NCI-H524 (cell line): Measurements from ENCODE around the gene HMGN2.
"Not testable (repeated sequence)": the region's sequence is repeated elsewhere in the genome, so short reads cannot be mapped to it uniquely, and the experiment has no call there.

ENCODE experiments used
- DNase-seq, 2 experiments: peaks; one replicate each; lab custom pipeline; 2025; lab: John Stamatoyannopoulos, UW

Gene HMGN2

GRCh38 chr1:26477446-26478152 lies 5.4 kb downstream of the HMGN2 start:
- no peak for DNase-seq

DNA sequence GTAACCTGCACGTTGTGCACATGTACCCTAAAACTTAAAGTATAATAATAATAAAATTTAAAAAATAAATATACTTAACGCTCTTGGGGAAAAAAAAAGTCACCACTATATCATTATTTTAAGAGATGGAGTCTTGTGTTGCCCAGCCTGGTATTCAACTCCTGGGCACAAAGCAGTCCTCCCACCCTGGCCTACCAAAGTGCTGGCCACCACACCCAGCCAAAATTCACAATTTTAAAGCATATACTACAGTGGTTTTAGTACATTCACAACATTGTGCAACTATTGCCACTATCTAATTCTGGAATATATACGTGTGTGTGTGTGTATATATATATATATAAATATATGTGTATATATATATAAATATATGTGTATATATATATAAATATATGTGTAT lies 5.9 kb downstream of the HMGN2 start:
- DNase-seq = no peak

DNA sequence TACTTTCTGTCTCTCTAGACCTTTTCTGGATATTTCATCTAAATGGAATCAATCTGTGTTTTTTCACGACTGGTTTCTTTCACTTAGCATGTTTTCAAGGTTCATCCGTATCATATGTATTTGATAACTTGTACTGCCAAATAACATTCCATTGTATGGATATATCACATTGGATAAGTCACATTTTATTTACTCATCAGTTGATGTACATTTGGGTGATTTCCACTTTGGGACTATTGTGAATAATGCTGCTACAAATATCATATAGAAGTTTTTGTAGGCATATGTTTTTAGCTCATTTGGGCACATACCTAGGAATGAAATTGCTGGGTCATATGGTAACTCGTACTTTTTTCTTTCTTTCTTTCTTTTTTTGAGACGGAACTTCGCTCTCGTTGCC lies 6.7 kb downstream of the HMGN2 start:
- DNase-seq = no peak

DNA sequence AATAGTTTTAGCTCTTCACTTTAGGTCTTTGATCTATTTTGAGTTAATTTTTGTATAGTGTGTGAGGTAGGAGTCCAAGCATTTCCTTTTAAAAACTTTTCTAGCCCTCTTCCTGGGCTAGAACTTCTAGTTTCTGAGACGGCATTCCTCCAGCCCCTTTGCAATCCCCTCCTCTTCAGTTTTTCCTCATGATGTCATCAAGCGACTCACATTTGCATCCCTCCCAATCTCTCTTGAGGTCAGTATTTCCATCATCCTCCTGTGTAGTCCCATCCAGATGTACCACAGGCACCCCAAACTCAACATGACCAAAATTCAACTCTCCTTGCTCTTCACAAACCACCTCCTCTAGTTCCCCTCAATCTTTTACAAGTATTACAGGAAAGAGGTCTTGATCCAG lies 10.7 kb downstream of the HMGN2 start:
- DNase-seq = no peak

GRCh38 chr1:26483980-26484379 lies 11.7 kb downstream of the HMGN2 start:
- DNase-seq = no peak

- no peak for DNase-seq
Observed at GRCh38 chr1:26490155-26490554, 17.9 kb downstream of the HMGN2 start.

- DNase-seq = no peak
Observed at GRCh38 chr1:26493267-26493666, 21.0 kb downstream of the HMGN2 start.

DNA sequence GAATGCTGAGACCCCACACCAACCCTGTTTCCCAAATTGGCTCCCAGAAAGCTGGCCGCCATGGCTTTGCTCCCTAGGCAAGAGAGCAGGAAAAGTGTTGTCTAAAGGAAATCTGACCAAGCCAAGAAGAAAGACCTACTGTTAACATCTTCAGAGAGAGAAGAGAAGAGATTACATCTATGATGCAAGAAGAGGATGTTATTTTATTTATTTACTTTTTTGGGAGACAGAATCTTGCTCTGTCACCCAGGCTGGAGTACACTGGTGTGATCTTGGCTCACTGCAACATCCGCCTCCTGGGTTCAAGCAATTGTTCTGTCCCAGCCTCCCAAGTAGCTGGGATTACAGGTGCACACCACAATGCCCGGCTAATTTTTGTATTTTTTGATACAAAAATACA lies 21.7 kb downstream of the HMGN2 start:
- no peak for DNase-seq

DNA sequence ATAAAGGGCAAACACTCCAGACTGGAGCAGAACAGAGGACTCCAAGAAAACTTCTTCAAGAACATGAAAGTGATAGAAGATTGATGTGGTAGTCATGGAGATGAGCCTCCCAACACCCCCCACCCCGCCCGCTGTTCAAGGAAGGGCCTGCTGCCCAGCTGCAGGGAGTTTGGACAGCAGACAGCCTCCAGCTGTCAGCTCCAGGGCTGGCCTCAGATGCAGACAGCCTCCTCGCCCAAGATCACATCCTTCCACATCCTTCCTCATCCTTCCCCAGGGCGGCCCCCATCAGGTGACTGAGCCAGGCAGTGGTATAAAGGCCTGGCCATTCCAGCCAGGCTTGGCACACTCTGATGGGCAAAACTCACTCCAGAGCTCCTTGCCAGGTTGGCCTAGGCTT lies 24.6 kb downstream of the HMGN2 start:
- DNase-seq = no peak

GRCh38 chr1:26498894-26499293 lies 26.7 kb downstream of the HMGN2 start:
- no peak for DNase-seq

DNA sequence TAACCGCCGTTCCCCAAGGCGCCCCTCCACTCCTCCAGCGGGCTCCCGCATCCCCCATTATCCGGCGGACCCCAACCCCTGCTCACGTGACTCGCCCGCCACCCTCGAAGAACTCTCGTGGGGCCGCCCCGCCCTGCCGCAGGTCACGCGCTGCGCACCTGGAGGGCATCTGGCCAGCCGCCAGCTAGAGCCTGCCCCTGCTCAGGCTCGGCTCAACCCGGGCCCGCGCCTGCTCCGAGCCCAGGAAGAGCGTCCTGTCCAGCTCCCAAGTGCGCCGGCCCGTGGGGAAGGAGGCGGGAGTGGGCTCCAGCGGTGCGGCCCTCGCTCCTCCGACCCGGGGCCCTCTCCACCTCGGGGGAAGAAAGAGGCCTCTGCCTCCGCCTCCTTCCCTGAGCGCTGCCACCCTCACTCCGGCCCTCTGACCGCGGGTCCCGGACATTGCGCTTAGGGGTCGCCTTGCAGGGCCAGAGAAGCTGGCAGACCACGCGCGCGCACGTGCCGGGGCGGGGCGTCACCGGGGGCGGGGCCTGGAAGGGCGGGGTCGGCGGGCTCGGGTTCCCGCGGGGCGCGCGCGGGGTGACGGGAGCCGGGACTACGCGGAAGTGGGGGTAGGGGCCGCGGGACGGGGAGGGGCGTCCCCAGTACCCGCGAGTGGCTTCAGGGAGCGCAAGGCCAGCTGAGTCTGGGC lies 28.4 kb downstream of the HMGN2 start:
- peak; percentile 69 to 83 for DNase-seq

DNA sequence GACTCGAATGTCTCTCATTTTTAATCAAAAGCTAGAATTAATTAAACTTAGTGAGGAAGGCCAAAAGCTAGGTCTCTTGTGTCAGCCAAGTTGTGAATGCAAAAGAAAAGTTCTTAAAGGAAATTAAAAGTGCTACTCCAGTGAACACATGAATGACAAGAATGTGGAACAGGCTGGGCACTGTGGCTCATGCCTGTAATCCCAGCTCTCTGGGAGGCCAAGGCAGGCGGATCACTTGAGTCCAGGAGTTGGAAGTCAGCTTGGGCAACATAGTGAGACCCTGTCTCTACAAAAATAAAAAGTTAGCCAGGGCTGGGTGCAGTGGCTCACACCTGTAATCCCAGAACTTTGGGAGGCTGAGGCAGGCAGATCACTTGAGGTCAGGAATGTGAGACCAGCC lies 38.5 kb downstream of the HMGN2 start:
- not testable (repeated sequence) for DNase-seq

GRCh38 chr1:26515836-26516235 lies 43.6 kb downstream of the HMGN2 start:
- DNase-seq = not testable (repeated sequence)

DNA sequence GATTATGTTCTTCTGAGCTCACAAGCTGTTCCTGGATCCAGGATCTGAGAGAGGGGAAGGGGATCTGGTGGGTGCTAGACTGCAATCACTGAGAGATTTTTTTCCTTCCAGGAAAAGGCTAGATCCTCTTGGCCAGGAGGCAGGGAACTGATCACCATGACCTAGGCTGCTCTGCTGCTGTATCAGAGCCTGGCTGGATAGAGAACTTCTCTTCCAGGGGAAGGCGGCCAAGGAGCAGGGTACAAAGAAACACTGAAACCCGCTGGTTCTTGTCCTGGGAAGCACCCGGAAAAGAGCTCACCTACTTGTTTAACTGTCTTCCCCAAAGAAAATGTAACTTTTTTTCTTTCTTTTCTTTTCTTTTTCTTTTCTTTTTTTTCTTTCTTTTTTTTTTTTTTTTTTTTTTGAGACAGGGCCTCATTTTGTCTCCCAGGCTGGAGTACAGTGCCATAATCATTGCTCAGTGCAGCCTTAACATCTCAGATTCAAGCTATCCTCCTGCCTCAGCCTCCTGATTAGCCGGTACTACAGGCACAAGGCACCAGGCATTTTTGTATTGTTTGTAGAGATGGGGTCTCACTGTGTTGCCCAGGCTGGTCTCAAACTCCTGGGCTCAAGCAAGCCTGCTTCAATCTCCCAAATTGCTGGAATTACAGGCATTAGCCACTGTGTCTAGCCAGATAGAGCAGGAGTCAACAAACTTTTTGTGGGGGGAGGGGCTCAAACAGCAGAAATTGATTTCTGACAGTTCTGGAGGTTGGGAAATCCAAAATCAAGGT lies 44.9 kb downstream of the HMGN2 start:
- peak in 1 of 2 experiments; percentile 22 for DNase-seq

DNA sequence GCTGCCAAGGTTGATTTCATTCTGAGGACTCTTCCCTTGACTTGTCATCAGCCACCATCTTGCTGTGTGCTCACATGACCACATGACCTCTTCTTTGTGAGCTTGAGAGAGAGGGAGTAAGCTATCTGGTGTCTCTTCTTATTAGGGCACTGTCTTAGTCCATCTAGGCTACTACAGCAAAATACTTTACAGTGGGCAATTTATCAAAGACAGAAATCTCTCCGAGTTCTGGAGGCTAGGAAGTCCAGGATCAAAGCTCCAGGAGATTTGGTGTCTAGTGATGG lies 45.5 kb downstream of the HMGN2 start:
- no peak for DNase-seq

DNA sequence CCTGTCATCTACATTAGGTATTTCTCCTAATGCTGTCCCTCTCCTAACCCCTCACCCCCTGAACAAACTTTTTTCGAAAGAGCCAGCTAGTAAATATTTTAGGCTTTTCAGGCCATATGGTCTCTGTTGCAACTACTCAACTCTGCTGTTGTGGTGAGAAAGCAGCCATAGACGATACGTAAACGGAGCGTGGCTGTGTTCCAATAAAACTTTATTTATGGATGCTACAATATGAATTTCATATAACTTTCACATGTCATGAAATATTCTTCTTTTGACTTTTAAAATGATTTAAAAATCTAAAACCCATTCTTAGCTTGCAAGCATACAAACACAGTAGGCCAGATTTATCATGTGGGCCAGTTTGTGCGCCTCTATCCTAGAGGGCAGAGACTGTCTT lies 46.1 kb downstream of the HMGN2 start:
- no peak for DNase-seq

DNA sequence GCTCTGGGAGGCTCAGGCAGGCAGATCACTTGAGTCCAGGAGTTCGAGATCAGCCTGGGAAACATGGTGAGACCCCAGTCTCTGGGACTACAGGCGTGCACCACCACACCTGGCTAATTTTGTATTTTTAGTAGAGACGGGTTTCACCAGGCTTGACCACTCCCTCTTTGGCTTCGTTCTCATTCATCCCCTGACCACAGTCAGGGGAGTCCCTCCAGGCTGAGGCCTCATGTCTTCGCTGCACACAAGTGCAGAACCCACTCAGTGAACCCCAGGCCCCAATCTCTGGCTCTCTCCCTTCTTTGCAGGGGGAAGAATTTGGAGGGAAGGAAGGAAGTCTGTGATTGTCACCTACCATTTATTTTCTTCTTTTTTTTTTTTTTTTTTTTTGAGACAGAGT lies 48.1 kb downstream of the HMGN2 start:
- DNase-seq = no peak

DNA sequence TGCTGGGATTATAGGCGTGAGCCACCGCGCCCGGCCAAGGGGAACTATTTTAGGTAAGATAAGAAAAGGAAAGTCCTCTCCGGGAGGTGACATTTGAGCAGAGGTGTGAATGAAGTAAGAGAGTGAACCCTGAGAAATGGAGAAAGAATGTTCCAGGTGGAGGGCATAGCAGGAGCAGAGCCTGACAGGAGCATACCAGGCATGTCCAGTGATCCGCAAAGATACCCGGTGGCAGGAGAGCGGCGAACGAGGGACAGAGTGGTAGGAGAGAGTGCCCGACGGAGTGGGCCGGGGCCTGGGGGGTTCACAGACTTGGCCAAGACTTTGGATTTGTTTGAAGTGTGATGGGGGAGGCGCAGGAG lies 49.4 kb downstream of the HMGN2 start:
- DNase-seq = no peak

DNA sequence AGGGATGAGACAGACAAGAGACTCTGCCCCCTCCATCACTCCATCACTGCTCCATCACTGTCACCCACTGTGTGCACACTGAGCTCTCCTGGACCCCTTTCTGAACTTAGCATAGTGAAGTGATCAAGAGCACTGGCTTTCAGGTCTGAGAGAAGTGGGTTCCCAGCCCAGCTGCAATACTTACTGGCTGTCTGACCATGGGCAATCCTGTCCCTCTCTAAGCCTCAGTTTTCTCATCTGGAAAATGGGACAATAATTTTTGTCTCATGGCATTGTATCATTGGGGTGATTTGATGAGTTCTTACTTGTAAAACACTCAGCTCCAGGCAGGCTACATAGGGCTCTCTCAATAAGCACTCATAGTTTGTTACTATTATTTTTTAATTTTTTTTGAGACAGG lies 49.8 kb downstream of the HMGN2 start:
- no peak for DNase-seq

DNA sequence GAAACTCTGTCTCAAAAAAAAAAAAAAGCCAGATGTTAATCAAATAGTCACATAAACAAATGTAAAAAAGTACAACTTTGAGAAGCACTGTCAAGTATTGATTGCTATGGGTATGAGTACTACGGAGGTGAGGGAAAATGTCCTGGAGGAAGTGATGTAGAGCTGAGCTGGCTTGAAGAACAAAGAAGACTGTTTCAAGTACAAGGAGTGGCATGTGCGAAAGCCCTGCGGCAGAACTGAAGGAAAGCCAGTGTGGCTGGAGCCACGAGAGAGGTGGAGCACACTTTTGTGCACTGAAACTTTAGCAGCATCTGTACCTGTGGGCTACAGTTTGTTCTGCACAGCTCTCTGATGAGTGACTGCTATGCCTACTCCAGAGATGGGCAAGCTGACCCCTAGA lies 51.9 kb downstream of the HMGN2 start:
- no peak for DNase-seq
